Measurements from ENCODE around the gene BAHCC1. TPM values are rescaled to one million over a fixed set of nuclear protein-coding genes. Genes with fewer than 3 reads are reported as not detected.

Gene BAHCC1
- total RNA-seq, 1 donor from 2014 or later, result 10.7 TPM

GRCh38 chr17:81462506-81463125 lies 67.4 kb downstream of the BAHCC1 start:
- Mint-ChIP-seq H3K36me3 (ENCODE audit: low read depth, unreplicated experiment) (no peaks in the 10 kb centered on the region), H3K9me3 (ENCODE audit: unreplicated experiment) (no peaks in the 10 kb centered on the region), H3K27me3 (ENCODE audit: unreplicated experiment) (no peaks in the 10 kb centered on the region), H3K4me3 (ENCODE audit: unreplicated experiment) (no peak overlapping the region), H3K4me1 (ENCODE audit: unreplicated experiment) (no peaks in the 10 kb centered on the region), H3K27ac (ENCODE audit: unreplicated experiment) (no peak overlapping the region)
- no peak for DNase-seq (ENCODE audit: low spot score)
- TF ChIP-seq CTCF (IDR thresholded peaks at IDR 0.05; ENCODE audit: unreplicated experiment), result no peak

- TF ChIP-seq CTCF (IDR thresholded peaks at IDR 0.05; ENCODE audit: unreplicated experiment), result no peak
- H3K27ac Mint-ChIP-seq (ENCODE audit: unreplicated experiment), result no peak overlapping the region
- DNase-seq (ENCODE audit: low spot score), result no peak
- H3K36me3 Mint-ChIP-seq (ENCODE audit: low read depth, unreplicated experiment), result no peaks in the 10 kb centered on the region
- no peak overlapping the region for H3K4me3 Mint-ChIP-seq (ENCODE audit: unreplicated experiment)
- H3K9me3 Mint-ChIP-seq (ENCODE audit: unreplicated experiment), result no peaks in the 10 kb centered on the region
- no peaks in the 10 kb centered on the region for H3K27me3 Mint-ChIP-seq (ENCODE audit: unreplicated experiment)
- no peaks in the 10 kb centered on the region for H3K4me1 Mint-ChIP-seq (ENCODE audit: unreplicated experiment)
These were observed 68.2 kb downstream of the BAHCC1 start for GRCh38 chr17:81463506-81463905.

- no peak for TF ChIP-seq CTCF (IDR thresholded peaks at IDR 0.05; ENCODE audit: unreplicated experiment)
- no peaks in the 10 kb centered on the region for H3K27me3 Mint-ChIP-seq (ENCODE audit: unreplicated experiment)
- H3K4me1 Mint-ChIP-seq (ENCODE audit: unreplicated experiment), result no peaks in the 10 kb centered on the region
- H3K27ac Mint-ChIP-seq (ENCODE audit: unreplicated experiment), result no peak overlapping the region
- H3K36me3 Mint-ChIP-seq (ENCODE audit: low read depth, unreplicated experiment), result no peaks in the 10 kb centered on the region
- H3K9me3 Mint-ChIP-seq (ENCODE audit: unreplicated experiment), result no peaks in the 10 kb centered on the region
- no peak overlapping the region for H3K4me3 Mint-ChIP-seq (ENCODE audit: unreplicated experiment)
- no peak for DNase-seq (ENCODE audit: low spot score)
These were observed 69.3 kb downstream of the BAHCC1 start for GRCh38 chr17:81464586-81464985.

GRCh38 chr17:81465910-81466309 lies 70.7 kb downstream of the BAHCC1 start:
- TF ChIP-seq CTCF (IDR thresholded peaks at IDR 0.05; ENCODE audit: unreplicated experiment), result no peak
- DNase-seq (ENCODE audit: low spot score), result no peak
- Mint-ChIP-seq H3K4me3 (ENCODE audit: unreplicated experiment) (no peak overlapping the region), H3K27ac (ENCODE audit: unreplicated experiment) (no peak overlapping the region), H3K27me3 (ENCODE audit: unreplicated experiment) (no peaks in the 10 kb centered on the region), H3K9me3 (ENCODE audit: unreplicated experiment) (no peaks in the 10 kb centered on the region), H3K36me3 (ENCODE audit: low read depth, unreplicated experiment) (no peaks in the 10 kb centered on the region), H3K4me1 (ENCODE audit: unreplicated experiment) (no peaks in the 10 kb centered on the region)

GRCh38 chr17:81466564-81467472 lies 71.6 kb downstream of the BAHCC1 start:
- TF ChIP-seq CTCF (IDR thresholded peaks at IDR 0.05; ENCODE audit: unreplicated experiment), result no peak
- H3K27ac Mint-ChIP-seq (ENCODE audit: unreplicated experiment), result no peak overlapping the region

More at GRCh38 chr17:81466564-81467472, 71.6 kb downstream of the BAHCC1 start:
- Mint-ChIP-seq H3K36me3 (ENCODE audit: low read depth, unreplicated experiment) (no peaks in the 10 kb centered on the region), H3K4me3 (ENCODE audit: unreplicated experiment) (no peak overlapping the region), H3K9me3 (ENCODE audit: unreplicated experiment) (no peaks in the 10 kb centered on the region), H3K4me1 (ENCODE audit: unreplicated experiment) (no peaks in the 10 kb centered on the region), H3K27me3 (ENCODE audit: unreplicated experiment) (no peaks in the 10 kb centered on the region)
- no peak for DNase-seq (ENCODE audit: low spot score)

Measured in endothelial cell (in vitro differentiated cells).